HuH-7 (cell line): Measurements from ENCODE around the gene ZNF628.

Experiments used
- DNase-seq: peaks from one replicate; pipeline ENCODE4 v3.0.0; 2011; ENCODE audit warnings: low spot score

ZNF628 gene

GRCh38 chr19:55530996-55531395 is 54.6 kb downstream of the ZNF628 start:
- no peak for DNase-seq
